GM18909 (cell line): ENCODE measurements around the gene LRMDA.

ENCODE experiments used
- ATAC-seq: cut with Tn5 transposase; IDR thresholded peaks from one replicate; pipeline ENCODE4 v1.9.1; 2021; ENCODE audit warnings: mild to moderate bottlenecking; ENCODE audit not compliant: unreplicated experiment, poor library complexity

The LRMDA gene

GRCh38 chr10:76404531-76404930 lies 973.1 kb downstream of the LRMDA start:
- no peak for ATAC-seq

- ATAC-seq = no peak
These were observed 974.5 kb downstream of the LRMDA start for GRCh38 chr10:76405922-76406321.

DNA sequence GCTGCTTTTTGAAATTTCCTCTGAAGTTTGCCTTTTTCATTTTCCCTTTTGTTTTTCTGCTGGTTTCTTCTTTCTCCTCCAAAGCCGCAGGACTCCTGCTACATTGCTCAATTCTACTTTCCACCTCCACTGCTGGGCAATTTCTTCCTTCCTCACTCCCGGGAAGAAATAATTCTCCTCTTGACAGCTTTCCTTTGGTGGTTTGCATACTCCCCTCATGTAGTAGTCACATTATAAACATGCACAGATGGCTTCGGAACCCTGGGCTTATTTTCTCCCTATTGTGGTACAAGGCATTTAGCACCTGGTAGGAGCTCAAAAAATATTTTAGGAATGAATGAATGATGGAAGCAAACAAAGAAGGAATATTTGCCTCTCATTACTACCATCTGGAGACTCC lies 977.2 kb downstream of the LRMDA start:
- ATAC-seq = no peak

GRCh38 chr10:76411729-76412435 lies 980.5 kb downstream of the LRMDA start:
- no peak for ATAC-seq

DNA sequence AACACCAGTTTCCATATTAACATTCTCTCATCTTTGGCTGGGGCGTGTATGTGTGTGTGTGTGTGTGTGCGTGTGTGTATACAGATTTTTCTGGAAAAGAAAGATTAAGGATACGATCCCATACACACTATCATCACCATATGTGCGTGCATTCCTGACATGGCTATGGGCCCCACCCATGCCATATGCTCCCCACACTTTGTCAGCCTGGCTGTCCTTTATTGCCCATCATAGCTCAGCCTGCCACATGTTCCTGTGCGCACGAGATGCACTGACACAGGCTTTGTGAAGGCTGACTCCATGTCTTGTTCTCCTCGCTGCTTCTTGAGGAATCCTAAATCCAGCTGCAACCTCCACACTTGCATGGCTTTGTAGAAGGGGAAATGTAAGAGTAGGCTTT lies 984.1 kb downstream of the LRMDA start:
- ATAC-seq = no peak

GRCh38 chr10:76416642-76417041 lies 985.2 kb downstream of the LRMDA start:
- no peak for ATAC-seq

- no peak for ATAC-seq
These were observed 989.3 kb downstream of the LRMDA start for GRCh38 chr10:76420725-76421124.

DNA sequence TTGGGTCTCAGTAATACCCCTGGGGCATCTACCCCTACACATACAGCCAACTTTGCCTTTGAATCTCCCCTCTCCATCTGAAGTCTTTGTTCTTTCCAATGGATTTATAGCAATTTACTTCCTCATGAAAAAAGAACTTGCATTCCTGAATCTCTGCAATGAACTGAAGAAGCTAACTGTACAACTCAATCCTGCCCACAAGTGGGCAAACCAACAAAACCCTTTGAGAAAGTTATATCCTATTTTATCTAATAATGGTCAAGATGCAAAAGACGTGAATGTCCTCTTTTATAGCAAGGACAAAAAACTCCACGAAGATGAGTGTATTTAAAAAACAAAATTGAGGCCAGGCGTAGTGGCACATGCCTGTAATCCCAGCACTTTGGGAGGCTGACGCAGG lies 991.3 kb downstream of the LRMDA start:
- no peak for ATAC-seq

- no peak for ATAC-seq
These were observed 997.3 kb downstream of the LRMDA start for GRCh38 chr10:76428551-76429367.

GRCh38 chr10:76429368-76430060 lies 998.1 kb downstream of the LRMDA start:
- no peak for ATAC-seq

DNA sequence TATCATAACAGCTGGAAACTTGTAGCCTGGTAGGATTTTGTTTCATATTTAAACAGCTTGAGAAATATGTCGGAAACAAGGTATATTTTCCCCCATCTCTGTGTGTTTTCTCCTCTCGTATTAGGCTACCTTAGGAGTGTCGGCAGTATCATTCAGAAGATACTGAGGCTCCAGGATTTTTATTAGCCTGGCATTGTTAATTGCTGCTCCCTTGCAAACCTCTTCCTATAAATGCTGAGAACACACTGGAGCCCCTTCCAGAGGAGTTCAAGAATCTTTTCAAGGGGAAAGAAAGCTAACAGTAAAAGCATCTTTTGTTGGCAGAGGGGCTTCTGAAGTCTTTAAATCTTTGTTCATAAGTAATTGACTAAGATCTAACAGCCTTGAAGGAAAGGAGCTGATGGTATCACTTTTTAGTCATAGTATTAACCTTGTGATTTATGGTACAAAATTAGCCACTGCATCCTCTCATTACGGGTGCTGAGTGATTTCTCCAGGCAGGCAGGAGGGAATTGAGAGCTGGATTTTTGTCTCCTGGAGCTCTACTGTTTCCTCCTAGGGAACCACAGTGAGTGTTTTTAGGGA lies 998.7 kb downstream of the LRMDA start:
- no peak for ATAC-seq

GRCh38 chr10:76432016-76433012 lies 1000.9 kb downstream of the LRMDA start:
- no peak for ATAC-seq

DNA sequence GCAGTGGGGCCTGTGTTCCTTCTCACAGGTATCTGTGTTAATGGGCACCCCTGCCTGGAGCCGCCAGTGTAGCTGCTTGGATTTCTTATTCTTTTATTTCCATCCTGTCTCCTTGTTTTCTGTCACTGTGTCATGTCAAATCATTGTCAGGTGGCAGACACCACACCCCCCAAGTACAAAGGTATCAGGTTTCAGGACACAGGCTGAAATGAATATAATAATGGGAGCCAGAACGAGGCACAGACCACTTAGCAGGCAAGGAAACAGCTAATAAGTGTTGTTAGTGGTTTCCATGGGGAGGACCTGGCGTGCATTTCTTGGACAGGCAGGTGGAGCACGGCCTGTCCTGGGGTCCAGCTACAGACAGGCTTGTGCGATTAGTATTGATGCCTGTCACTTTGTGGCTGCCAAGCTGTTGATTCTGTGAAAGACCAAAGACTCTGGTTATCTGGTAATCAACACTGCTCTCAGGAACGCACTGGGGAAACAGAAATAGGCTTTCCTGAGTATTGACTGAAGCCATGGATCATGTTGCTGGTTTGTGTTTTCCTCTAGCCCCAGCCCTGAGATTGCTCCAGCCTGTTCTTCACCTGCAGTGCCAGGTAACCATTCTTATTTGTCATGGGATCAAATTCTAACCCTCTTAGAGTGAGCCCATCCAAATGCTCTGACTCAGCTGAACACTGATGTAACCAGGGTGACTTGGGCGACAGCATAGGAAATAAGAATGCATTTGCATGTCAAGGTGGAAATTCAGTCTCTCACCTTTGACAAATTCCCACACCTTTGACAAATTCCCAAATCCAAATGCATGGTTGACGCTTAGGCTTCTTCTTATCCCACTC lies 1002.0 kb downstream of the LRMDA start:
- no peak for ATAC-seq

DNA sequence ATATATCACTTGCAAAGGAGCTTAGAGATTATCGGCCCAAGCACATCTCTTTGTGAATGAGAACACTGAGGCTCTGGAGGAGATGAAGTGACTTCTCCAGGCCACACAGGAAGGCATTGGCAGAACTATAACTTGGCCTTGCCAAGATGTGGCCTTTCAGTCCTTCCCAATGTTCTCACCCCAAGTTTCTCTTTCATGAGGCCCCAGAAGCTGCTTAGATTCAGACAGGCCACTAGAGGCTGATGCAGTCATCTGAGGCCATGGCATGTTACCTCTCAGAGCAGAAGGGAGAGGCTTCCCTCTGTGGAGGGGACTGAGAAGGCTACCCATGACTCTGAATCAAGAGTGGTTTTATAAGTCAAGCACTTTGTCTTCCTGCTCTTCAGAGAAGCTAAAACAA lies 1003.7 kb downstream of the LRMDA start:
- no peak for ATAC-seq

- no peak for ATAC-seq
These were observed 1005.0 kb downstream of the LRMDA start for GRCh38 chr10:76436401-76436811.

DNA sequence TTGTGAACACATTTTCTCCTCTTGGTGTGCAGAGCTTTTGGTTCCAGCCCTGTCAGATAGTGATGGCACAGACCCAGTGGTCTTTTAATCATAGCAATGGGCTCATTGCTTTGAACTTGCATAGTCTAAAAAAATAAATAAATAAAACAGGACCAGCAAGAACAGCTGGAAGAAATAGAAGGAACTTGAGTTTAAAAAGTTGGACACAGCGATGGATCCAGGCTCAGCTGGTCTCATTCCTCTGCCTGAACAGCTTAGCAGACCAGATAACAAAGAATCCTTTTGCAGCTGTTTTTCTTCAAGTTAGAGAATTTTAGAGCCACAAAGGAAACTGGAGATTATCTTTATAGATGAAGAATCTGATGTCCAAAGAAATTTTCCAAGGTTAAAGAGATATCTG lies 1005.6 kb downstream of the LRMDA start:
- ATAC-seq = no peak

- ATAC-seq = no peak
These were observed 1009.0 kb downstream of the LRMDA start for GRCh38 chr10:76440426-76440825.

- ATAC-seq = no peak
These were observed 1010.7 kb downstream of the LRMDA start for GRCh38 chr10:76442113-76442512.
